HepG2 (cell line): ENCODE data around the gene ABCB10. TPM values are rescaled to one million over a fixed set of nuclear protein-coding genes. Genes with fewer than 3 reads are reported as not detected.

Source experiments
- ATAC-seq: fragments of 200-7000 bp; cut with Tn5 transposase; 3 replicates; pipeline ENCODE4 v1.9.1; 2020; ENCODE audit warnings: mild to moderate bottlenecking, moderate library complexity
- BruUV-seq: library from RNA; stranded (reverse); fragments of 400-500 nt; replicated peaks from 2 replicates; lab custom pipeline; 2021; lab: Mats Ljungman, UMichigan
- CTCF ChIA-PET: fragments of 300-600 bp; formaldehyde crosslinking; extraction: SDS; loops from one replicate; lab custom pipeline; 2021; ENCODE audit warnings: low total read pairs, inconsistent platforms, low intra/inter-chr PET ratio; lab: Yijun Ruan, JAX
- POLR2A ChIA-PET: fragments of 350-600 bp; sonication (Branson Sonifier 250); formaldehyde crosslinking; loops from one replicate; lab custom pipeline; 2020; ENCODE audit warnings: antibody characterized with exemption, inconsistent platforms; lab: Yijun Ruan, JAX
- DNase-seq: peaks from one replicate; pipeline ENCODE4 v3.0.0-alpha.2; 2015; ENCODE audit warnings: low spot score
- FAIRE-seq: peaks from 3 replicates; lab custom pipeline; 2011; peaks lifted over from hg19 to GRCh38; lab: Jason Lieb, UNC
- H2AFZ ChIP-seq: one replicate; pipeline ENCODE4 v1.6.1; 2011; ENCODE audit warnings: low read length, inconsistent platforms
- H3K27ac ChIP-seq: fragments of 300-600 bp; 3 replicates; pipeline ENCODE4 v1.8.0; 2011; ENCODE audit warnings: mixed run types, mild to moderate bottlenecking, mixed read lengths, low read length, inconsistent platforms; ENCODE audit not compliant: insufficient read depth; ENCODE audit errors: extremely low read length
- H3K27me3 ChIP-seq, 2 experiments: fragments of 200-600 bp in 1 of 2; 2 replicates in 1 of 2; 3 replicates in 1 of 2; pipeline versions ENCODE4 v1.6.0 to v1.8.0; 2011; ENCODE audit warnings: low read length in 2 of 2, mild to moderate bottlenecking in 2 of 2, moderate library complexity in 2 of 2, inconsistent platforms in 1 of 2; ENCODE audit not compliant: insufficient read depth in 2 of 2, control insufficient read depth in 1 of 2
- H3K36me3 ChIP-seq, 2 experiments: fragments of 200-600 bp in 1 of 2; replicated peaks in 1 of 2; 2 replicates in 1 of 2; 3 replicates in 1 of 2; pipeline versions ENCODE4 v1.5.1 to v1.8.0; 2011; ENCODE audit warnings: low read length in 2 of 2, inconsistent platforms in 1 of 2; ENCODE audit not compliant: insufficient read depth in 2 of 2, control insufficient read depth in 1 of 2
- H3K4me1 ChIP-seq: 2 replicates; pipeline ENCODE4 v1.5.1; 2012; ENCODE audit warnings: low read length, inconsistent platforms; ENCODE audit not compliant: insufficient read depth
- H3K4me2 ChIP-seq: 2 replicates; pipeline ENCODE4 v1.6.0; 2011; ENCODE audit warnings: low read depth, low read length, inconsistent platforms
- H3K4me3 ChIP-seq, 3 experiments: fragments of 200-600 bp in 1 of 3; sonication (generic), shearing (Covaris generic) in 1 of 3; replicated peaks in 1 of 3; 2 replicates each; pipeline ENCODE4 v1.5.1; 2011 to 2016; ENCODE audit warnings: low read length in 3 of 3, inconsistent platforms in 2 of 3, low read depth in 2 of 3, mild to moderate bottlenecking in 2 of 3, control low read depth in 1 of 3, mixed read lengths in 1 of 3; ENCODE audit not compliant: insufficient read depth in 1 of 3
- H3K79me2 ChIP-seq: one replicate; pipeline ENCODE4 v1.6.1; 2011; ENCODE audit warnings: low read length, inconsistent platforms; ENCODE audit not compliant: insufficient read depth
- H3K9ac ChIP-seq: 2 replicates; pipeline ENCODE4 v1.6.0; 2011; ENCODE audit warnings: mild to moderate bottlenecking, low read depth, low read length, inconsistent platforms; ENCODE audit not compliant: insufficient read depth
- H3K9me3 ChIP-seq: 2 replicates; pipeline ENCODE4 v1.5.1; 2012; ENCODE audit warnings: mild to moderate bottlenecking, low read length
- H4K20me1 ChIP-seq: 2 replicates; pipeline ENCODE4 v1.6.0; 2011; ENCODE audit warnings: inconsistent platforms, mild to moderate bottlenecking, low read length, moderate library complexity; ENCODE audit not compliant: insufficient read depth
- ATF2 ChIP-seq: sonication (generic); formaldehyde crosslinking; IDR thresholded peaks from 2 replicates; pipeline ENCODE4 v1.4.0; 2020; ENCODE audit warnings: missing genetic modification reagents
- E2F5 ChIP-seq: sonication (generic); formaldehyde crosslinking; conservative IDR thresholded peaks from 2 replicates; pipeline ENCODE4 v1.4.0; 2020; ENCODE audit warnings: missing genetic modification reagents
- HINFP ChIP-seq: sonication (generic); formaldehyde crosslinking; IDR thresholded peaks from 2 replicates; pipeline ENCODE4 v1.4.0; 2020; ENCODE audit warnings: low read depth, mild to moderate bottlenecking, missing genetic modification reagents
- HNRNPL ChIP-seq: fragments of 200-400 bp; formaldehyde crosslinking; IDR thresholded peaks from 2 replicates; pipeline ENCODE4 v1.6.1; 2017; ENCODE audit warnings: mild to moderate bottlenecking, low read depth, low read length
- KAT7 ChIP-seq: IDR thresholded peaks from 2 replicates; pipeline ENCODE4 v1.6.1; 2018; ENCODE audit warnings: borderline replicate concordance, missing compliant biosample characterization
- MAFK ChIP-seq, 2 experiments: IDR thresholded peaks in 1 of 2; conservative IDR thresholded peaks in 1 of 2; 2 replicates each; pipeline ENCODE4 v1.6.1; 2011; ENCODE audit warnings: improper control_type of control experiment in 2 of 2, low read length in 2 of 2
- ZMYM2 ChIP-seq: sonication (generic); formaldehyde crosslinking; IDR thresholded peaks from 2 replicates; pipeline ENCODE4 v1.8.0; 2022; ENCODE audit warnings: mild to moderate bottlenecking, missing genetic modification reagents
- ZNF44 ChIP-seq: sonication (generic); formaldehyde crosslinking; IDR thresholded peaks from 2 replicates; pipeline ENCODE4 v1.5.1; 2020; ENCODE audit warnings: mild to moderate bottlenecking, missing genetic modification reagents
- ZNF564 ChIP-seq: sonication (generic); formaldehyde crosslinking; IDR thresholded peaks from 2 replicates; pipeline ENCODE4 v1.8.1; 2023; ENCODE audit warnings: mild to moderate bottlenecking, missing genetic modification reagents
- ZNF574 ChIP-seq: sonication (generic); formaldehyde crosslinking; IDR thresholded peaks from 2 replicates; pipeline ENCODE4 v1.4.0; 2020; ENCODE audit warnings: missing genetic modification reagents
- WGBS: methylation state at CpG from one replicate; pipeline ENCODE4 v1.1.6; 2017; ENCODE audit warnings: low lambda C conversion rate; 5-methylcytosine and 5-hydroxymethylcytosine counted together
- in situ Hi-C: cut with HindIII; loops from 2 replicates; pipeline ENCODE4 v1.10.0; 2017; ENCODE audit warnings: low pct_unique_long_range_greater_than_20kb; ENCODE audit not compliant: extremely low pct_ligation_motif_present
- intact Hi-C: fragments of 100-400 bp; cut with micrococcal nuclease; formaldehyde crosslinking; loops from one replicate; pipeline ENCODE4 v1.10.0; 2022; ENCODE audit not compliant: unreplicated experiment
- polyA plus RNA-seq, 8 experiments: library from polyadenylated mRNA; depleted of rRNA in 3 of 8; stranded (reverse) in 7 of 8; unstranded in 1 of 8; fragments of >200 nt; fragmentation: Illumina TruSeq in 4 of 8; extraction: Trizol in 4 of 8; gene quantifications; 2 replicates each; pipeline versions ENCODE4 v1.2.1 to v1.2.3, GENCODE V29; 2011 to 2016; ENCODE audit warnings: low read depth in 4 of 8, missing spikeins in 1 of 8, mixed read lengths in 1 of 8; ENCODE audit not compliant: insufficient read depth in 1 of 8
- total RNA-seq, 5 experiments: library from RNA; depleted of rRNA; stranded (reverse); fragments of >200 nt; fragmentation: Illumina TruSeq; extraction: Trizol; gene quantifications; 2 replicates each; pipeline ENCODE4 v1.2.3, GENCODE V29; 2016; ENCODE audit warnings: low read depth in 1 of 5

ABCB10 gene
- total and polyA plus RNA-seq, 2 of the 13 experiments (the other 11 are each of a cell fraction or from before 2014, with no cell fraction given): 11.2 to 28.9 TPM

- no peak overlapping the region for H3K27ac ChIP-seq
- no peaks in the 10 kb centered on the region; a peak in 1 of 5 replicates for H3K27me3 ChIP-seq
- no peaks in the 10 kb centered on the region for H3K4me1 ChIP-seq
- no peak overlapping the region for H3K4me3 ChIP-seq
- peaks cover 18 to 57% of the 10 kb centered on the region in 2 experiments for H3K36me3 ChIP-seq
- H2AFZ ChIP-seq: no peak overlapping the region
- H3K9ac ChIP-seq: no peak overlapping the region
- DNase-seq (no peak), FAIRE-seq (no peak), ATAC-seq (no peak)
- 96% methylated on average over 8 of the region's 8 CpGs for whole genome bisulfite sequencing
- TF ChIP-seq ZMYM2 (CRISPR knock-in tag) (no peak), MAFK (conservative IDR thresholded peaks at IDR 0.05 in 1 of 2, IDR thresholded peaks at IDR 0.05 in 1 of 2; ENCODE audit: low read length in 2 of 2) (peak in 1 of 2 experiments; percentile 36; a peak in 1 of 4 replicates)
- intact Hi-C loops: no loop called here
- ChIA-PET POLR2A (no interaction called here), CTCF (no interaction called here)
- H3K79me2 ChIP-seq: no peaks in the 10 kb centered on the region
- H3K4me2 ChIP-seq: no peak overlapping the region
- in situ Hi-C loops: no loop called here
- no peaks in the 10 kb centered on the region for H4K20me1 ChIP-seq
- BruUV-seq: no TSS peak
- no peaks in the 10 kb centered on the region for H3K9me3 ChIP-seq
Observed at GRCh38 chr1:229470406-229471043, 88.0 kb downstream of the ABCB10 start.

GRCh38 chr1:229466887-229467286, 91.6 kb downstream of the ABCB10 start:
- POLR2A ChIA-PET: no interaction called here
- ATAC-seq (no peak), FAIRE-seq (no peak), DNase-seq (no peak)
- no peaks in the 10 kb centered on the region for H3K9me3 ChIP-seq
- no peak overlapping the region for H3K4me2 ChIP-seq
- H3K36me3 ChIP-seq: peaks cover 16 to 61% of the 10 kb centered on the region in 2 experiments
- intact Hi-C loops (no loop called here), in situ Hi-C loops (no loop called here)
- CTCF ChIA-PET: no interaction called here
- no peaks in the 10 kb centered on the region; a peak in 1 of 5 replicates for H3K27me3 ChIP-seq
- H3K4me1 ChIP-seq: no peaks in the 10 kb centered on the region
- no peaks in the 10 kb centered on the region for H4K20me1 ChIP-seq
- no peak overlapping the region for H3K4me3 ChIP-seq
- no peak overlapping the region for H2AFZ ChIP-seq
- no peak overlapping the region for H3K27ac ChIP-seq
- 96% methylated on average over 1 of the region's 1 CpG for WGBS
- no peak overlapping the region for H3K9ac ChIP-seq
- BruUV-seq: no TSS peak
- no peaks in the 10 kb centered on the region for H3K79me2 ChIP-seq
- no peak for TF ChIP-seq KAT7 (CRISPR knock-in tag)
- no peak for TF ChIP-seq ZNF564 (CRISPR knock-in tag)
- TF ChIP-seq ZNF574: no peak
- TF ChIP-seq ATF2: no peak
- TF ChIP-seq ZNF44 (CRISPR knock-in tag): no peak
- no peak for TF ChIP-seq HNRNPL
- TF ChIP-seq HINFP (CRISPR knock-in tag): no peak
- TF ChIP-seq E2F5 (CRISPR knock-in tag): no peak
